ENCODE measurements around the gene SNRNP40.
"Not testable (repeated sequence)": the region's sequence is repeated elsewhere in the genome, so short reads cannot be mapped to it uniquely, and the experiment has no call there.

Gene SNRNP40

DNA sequence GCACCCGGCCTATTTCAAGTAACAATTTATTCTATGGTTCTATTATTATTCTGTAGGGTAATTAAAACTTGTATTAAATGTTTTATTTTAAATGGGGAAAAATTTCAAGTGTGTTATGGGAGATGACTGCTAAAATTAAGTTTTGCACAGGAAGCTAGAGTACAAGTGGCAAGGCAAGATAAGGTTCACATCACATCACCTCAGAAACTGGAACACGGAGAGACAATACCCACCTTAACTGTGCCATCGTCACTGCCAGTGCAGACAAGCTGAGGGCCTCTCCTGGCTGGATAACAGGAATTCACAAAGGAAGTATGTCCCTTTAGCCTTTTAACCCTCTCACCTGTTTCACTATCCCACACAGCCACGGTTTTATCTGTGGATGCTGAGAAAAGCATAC, 7.6 kb downstream of the SNRNP40 start:
- H3K27ac ChIP-seq, result no peak overlapping the region
- no peak for DNase-seq (ENCODE audit: low read depth, low spot score)

DNA sequence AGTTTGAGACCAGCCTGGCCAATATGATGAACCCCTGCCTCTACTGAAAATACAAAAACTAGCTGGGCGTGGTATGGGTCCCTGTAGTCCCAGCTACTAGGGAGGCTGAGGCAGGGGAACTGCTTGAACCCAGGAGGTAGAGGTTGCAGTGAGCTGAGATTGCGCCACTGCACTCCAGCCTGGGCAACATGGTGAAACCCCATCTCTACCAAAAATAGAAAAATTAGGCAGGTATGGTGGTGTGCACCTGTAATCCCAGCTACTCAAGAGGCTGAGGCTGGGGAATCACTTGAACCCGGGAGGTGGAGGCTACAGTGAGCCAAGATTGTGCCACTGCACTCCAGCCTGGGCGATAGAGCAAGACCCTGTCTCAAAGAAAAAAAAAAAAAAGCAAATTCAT, 8.8 kb downstream of the SNRNP40 start:
- H3K27ac ChIP-seq; DNase-seq (ENCODE audit: low read depth, low spot score): not testable (repeated sequence)

DNA sequence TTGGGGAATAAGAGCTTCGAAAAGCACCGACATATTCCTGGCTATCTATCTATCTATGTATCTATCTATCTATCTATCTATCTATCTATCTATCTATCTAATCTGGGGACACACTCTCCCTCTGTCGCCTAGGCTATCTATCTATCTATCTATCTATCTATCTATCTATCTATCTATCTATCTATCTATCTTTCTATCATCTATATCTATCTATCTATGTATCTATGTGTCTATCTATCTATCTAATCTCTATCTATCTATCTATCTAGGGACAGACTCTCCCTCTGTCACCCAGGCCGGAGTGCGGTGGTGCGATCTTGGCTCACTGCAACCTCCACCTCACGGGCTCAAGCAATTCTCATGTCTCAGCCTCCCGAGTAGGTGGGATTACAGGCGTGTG, 14.2 kb downstream of the SNRNP40 start:
- H3K27ac ChIP-seq; DNase-seq (ENCODE audit: low read depth, low spot score): not testable (repeated sequence)

DNA sequence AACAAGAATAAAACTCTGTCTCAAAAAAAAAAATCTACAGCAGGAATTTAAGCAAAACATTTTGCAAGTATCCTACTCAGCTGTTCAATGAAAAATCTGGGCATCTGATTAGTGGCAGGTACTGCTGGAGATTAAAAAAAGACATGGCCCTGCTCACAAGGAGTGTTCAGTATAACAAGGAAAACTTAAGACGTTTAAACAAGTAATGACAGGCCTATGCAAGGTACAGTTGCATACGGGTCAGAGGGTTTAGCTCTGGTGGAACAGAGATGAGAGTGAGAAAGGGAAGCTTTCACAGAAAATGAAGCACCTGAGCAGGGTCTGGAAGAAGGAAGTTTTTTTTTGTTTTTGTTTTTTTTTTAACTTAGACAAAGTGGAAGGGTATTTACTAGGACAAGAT, 23.0 kb downstream of the SNRNP40 start:
- no peak for DNase-seq (ENCODE audit: low read depth, low spot score)
- H3K27ac ChIP-seq, result no peak overlapping the region

DNA sequence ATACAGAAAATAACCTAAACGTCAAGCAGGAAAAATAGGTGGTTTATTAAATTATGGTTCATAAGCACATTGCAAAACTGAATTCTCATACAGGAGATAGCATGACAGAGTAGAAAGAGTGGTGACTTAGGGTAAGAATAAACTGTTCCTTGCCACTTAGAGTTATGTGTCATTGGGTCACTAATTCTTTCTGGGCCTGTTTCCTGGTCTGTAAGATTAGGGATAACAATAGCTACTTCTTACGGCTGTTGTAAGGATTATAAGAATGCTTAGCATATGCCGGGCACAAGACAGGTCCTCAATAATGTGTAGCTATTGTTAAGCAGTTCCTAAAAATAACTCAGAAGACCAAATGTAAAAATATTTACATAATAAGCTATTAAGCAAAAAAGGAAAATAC, 24.2 kb downstream of the SNRNP40 start:
- no peak for DNase-seq (ENCODE audit: low read depth, low spot score)
- no peak overlapping the region for H3K27ac ChIP-seq

DNA sequence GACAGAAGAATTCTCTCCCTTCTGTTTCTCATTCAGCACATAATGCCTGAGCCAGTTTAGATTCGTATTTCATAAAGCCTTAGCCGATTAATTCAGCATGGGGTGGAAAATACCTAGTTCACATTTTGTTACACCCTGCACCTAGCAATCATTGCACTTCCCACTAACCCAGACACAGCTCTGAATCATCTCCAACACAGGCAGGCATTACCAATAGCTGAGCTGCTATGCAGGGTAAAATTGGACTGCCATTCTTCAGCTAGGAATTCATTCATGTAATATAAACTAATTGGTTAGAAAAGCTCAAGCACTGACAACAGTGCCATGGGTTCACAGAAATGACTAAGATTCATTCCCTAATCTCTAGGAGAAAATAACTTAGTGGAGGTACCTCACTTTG, 30.0 kb downstream of the SNRNP40 start:
- DNase-seq (ENCODE audit: low read depth, low spot score), result no peak
- no peak overlapping the region for H3K27ac ChIP-seq

DNA sequence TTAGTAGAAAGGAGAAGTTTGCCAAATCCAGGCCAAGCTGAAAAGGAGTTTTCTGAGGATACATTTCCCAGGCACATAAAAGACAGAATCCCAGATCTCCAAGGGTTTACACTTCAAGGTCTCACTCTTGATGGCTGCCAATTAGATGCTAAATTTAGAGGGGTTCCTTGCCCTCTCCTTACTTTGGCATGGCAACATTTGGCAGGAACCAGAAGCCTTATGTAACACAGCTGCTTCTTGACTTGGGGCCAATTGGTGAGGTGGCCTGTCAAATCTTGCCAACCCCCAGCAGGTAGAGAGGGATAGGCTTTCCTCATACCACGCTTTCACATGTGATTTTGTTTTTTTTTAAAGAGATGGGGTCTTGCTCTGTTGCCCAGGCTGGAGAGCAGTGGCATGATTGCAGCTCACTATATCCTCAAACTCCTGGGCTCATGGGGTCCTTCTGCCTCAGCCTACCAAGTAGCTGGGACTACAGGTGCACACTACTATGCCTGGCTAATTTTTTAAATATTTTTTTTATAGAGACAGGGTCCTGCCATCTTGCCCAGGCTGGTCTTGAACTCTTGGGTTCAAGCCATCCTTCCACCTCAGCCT, 31.7 kb downstream of the SNRNP40 start:
- no peak overlapping the region for H3K27ac ChIP-seq
- no peak for DNase-seq (ENCODE audit: low read depth, low spot score)

DNA sequence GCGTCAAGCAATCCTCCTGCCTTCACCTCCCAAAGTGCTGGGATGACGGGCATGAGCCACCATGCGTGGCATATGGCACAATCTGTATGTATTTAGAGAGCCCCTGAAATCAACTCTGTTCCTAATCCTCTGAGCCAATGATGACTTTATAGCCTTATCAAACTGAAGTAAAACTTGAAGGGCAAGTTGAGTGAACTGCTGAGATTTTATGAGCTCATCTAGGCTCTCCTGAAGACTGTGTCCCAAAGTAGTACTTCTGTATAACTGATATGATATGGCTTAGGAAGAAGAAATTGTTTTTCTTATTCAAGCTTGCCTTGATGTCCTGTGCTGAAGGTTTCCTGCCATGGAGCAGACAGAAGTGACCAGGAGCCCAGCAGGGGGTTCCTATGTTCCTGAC, 33.2 kb downstream of the SNRNP40 start:
- H3K27ac ChIP-seq, result no peak overlapping the region
- no peak for DNase-seq (ENCODE audit: low read depth, low spot score)

DNA sequence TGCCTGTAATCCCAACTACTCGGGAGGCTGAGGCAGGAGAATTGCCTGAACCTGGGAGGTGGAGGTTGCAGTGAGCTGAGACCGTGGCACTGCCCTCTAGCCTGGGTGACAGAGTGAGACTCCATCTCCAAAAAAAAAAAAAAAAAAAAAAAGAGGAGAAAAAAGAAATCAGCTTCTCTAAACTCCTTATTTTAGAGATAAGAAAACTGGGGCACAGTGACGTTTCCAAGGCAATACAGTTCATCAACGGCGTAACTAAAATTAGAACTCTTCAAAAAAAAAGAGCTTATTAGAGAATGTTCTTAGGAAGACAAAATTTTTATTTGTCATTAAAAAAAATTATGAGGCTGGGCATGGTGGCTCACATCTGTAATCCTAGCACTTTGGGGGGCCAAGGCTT, 34.2 kb downstream of the SNRNP40 start:
- H3K27ac ChIP-seq; DNase-seq (ENCODE audit: low read depth, low spot score): not testable (repeated sequence)

DNA sequence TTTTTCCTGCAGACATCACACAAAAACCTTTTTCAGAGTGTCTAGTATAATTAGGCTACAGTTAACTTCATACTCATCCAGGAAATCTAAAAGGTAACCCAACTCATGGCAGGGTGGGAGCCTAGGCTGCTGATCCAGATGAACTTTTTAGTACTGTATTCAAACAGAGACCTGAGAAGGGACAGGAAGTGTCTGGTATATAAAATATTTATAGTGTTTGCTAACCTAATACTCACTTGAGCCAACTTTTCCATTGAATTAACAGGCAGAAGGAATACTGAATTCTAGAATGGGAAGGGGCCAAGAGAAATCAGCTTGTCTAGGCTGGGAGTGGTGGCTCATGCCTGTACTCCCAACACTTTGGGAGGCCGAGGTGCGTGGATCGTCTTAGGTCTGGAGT, 34.7 kb downstream of the SNRNP40 start:
- H3K27ac ChIP-seq, result no peak overlapping the region
- DNase-seq (ENCODE audit: low read depth, low spot score), result no peak

DNA sequence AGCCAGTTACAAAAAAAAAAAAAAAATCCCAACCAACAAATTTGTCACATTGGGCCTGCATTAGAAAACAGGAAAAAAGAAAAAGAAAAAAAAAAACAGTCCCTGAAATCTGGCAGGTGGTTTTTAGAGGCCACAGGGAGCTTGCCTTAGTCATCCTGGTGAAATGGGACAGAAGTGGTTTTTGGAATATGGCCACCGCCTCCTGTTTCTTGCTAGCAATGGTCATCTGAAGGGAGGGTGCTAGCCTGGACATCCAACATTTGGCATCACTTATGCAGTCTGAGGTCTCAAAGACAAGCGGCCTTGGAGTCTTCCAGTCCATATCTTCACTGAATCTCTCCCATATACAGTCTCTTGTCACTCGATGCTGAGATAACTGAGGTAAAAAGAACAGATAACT, 36.8 kb downstream of the SNRNP40 start:
- no peak overlapping the region for H3K27ac ChIP-seq
- DNase-seq (ENCODE audit: low read depth, low spot score), result no peak

DNA sequence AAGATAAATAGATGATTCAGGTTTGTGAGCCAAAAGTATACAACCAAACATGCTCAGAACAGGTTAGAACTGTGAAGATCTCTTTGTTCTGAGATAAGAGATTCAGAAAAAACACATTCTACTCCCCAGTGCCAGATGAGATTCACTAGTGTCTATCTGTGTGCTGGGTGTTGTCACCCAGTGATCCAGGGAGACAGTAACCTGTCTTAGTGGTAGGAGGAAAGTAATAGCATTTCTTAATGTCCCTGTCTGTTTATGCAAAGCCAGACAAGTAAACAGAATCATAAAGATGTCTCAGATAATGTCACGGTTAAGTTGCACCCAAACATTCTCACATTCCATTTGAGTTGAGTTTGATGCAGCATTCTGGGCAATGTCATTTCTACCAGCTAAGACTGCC, 38.0 kb downstream of the SNRNP40 start:
- DNase-seq (ENCODE audit: low read depth, low spot score), result no peak

DNA sequence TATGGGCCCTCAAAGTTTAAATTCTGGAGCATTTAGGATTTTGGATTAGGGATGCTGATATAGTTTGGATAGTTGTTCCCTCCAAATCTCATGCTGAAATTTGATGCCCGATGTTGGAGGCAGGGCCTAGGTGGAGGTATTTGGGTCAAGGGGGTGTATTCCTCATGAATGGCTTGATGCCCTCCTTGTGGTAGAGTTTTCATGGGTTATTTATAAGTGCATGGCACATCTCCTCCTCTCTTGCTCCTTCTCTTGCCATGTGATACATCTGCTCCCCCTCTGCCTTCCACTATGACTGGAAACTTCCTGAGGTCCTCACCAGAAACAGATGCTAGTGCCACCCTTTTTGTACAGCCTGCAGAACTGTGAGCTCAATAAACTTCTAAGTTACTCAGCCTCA, 39.4 kb downstream of the SNRNP40 start:
- DNase-seq (ENCODE audit: low read depth, low spot score), result no peak
- no peak overlapping the region for H3K27ac ChIP-seq

More for the DNA sequence above, 38.0 kb downstream of the SNRNP40 start:
- H3K27ac ChIP-seq, result no peak overlapping the region

DNA sequence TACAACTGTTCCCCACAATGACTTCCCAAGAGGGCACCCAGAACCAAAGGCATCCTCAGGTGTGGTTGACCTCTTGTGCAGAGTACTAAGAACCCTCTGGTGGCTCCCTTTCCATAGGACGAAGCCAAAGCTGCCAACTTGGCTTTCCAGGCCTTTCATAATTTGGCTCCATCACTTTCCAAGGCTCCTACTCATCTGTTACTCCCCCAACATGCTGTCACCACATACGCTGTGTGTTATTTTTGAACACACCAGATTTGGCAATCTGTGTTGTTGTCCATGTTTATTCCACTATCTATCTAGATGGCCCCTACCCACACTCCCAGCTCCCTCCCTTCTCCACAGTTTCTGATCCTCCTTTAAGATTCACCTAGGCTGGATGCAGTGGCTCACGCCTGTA, 46.7 kb downstream of the SNRNP40 start:
- DNase-seq (ENCODE audit: low read depth, low spot score), result no peak
- H3K27ac ChIP-seq, result no peak overlapping the region

DNA sequence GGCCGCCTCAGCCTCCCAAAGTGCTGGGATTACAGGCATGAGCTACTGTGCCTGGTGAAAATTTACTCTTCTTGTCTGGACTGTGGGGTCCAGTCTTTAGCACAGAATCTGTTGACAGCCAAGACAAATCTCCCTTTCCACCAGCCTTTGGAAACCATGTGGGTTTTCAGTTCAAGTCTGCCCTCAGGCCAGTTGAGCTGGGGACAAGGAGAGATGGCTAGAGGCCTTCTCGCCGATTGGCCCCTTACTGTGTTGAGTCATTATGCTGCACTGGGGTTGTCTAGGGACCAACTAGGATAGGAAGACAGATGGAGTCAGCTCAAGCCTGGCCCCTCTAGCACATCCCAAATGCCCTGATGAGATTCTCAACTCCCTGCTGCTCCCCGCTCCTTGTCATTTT, 48.3 kb downstream of the SNRNP40 start:
- no peak for DNase-seq (ENCODE audit: low read depth, low spot score)

DNA sequence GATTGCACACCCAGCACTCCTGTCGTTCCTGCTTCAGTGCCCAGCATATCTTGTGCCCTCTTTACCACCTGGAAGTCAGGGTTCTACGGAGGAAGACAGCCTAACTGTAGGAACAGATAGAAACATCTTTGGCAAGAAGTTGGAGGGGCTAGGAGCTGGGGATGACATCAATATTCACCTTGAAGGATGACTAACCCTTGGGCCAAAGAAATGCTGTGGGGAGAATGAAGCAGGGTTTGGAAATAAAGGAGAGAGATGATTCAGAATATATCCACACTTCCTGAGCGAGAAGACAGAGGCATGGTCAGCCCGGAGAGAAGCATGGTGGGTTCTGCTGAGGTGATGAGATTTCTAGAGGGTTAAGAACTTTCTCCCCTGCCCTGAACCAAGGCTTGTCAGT, 52.3 kb downstream of the SNRNP40 start:
- no peak for DNase-seq (ENCODE audit: low read depth, low spot score)
- H3K27ac ChIP-seq, result no peak overlapping the region

More for the DNA sequence above, 48.3 kb downstream of the SNRNP40 start:
- H3K27ac ChIP-seq, result no peak overlapping the region

DNA sequence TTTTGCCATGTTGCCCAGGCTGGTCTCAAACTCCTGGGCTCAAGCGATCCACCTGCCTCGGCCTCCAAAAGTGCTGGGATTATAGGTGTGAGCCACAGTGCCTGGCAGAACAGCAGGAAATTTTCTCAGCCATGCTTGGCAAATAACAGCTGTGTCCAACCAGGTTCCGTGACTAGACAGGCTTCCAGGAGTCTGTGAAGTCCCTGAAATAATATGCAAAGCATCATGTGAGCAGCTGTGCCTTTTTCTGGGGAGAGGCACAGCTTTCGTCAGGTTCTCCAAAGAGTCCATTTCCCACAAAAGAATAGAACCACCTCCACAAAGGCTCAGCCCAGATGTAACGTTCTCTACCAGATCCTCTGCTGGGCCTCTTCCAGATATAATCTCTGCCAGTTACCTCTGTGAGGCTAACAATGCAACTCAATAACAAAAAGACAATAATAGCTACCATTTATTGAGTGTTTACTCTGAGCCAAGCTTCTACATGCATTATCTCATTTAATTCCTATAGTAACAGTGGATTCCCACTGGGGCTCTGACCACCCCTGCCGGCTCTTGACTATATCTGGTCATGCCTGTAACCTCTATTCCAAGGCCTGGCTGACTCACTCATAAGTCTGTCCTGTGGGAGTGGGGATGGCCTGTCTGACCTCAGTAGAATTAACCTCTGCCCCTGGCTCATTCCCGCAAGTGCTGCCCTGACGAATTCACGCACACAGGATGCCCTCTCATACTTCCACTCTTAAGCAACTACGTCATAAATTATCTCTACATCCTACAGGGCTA, 52.9 kb downstream of the SNRNP40 start:
- no peak overlapping the region for H3K27ac ChIP-seq
- no peak for DNase-seq (ENCODE audit: low read depth, low spot score)

DNA sequence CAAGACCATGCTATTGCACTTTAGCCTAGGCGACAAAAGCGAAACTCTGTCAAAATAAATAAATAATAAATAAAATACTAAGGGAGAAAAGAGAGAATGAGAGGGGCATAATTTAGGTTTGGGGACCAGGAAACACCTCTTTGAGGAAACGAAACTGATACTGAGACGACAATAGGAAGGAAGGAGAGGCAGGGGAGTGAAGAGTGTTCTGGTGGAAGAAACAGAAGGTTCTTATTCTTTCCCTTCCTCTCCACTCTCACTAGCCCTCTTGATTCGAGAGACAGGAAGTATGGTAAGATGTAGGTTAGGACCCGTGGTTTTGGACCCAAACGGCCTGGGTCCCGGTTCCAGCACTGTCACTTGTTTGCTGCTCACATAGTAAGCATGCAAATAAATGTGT, 55.3 kb downstream of the SNRNP40 start:
- H3K27ac ChIP-seq, result no peak overlapping the region
- no peak for DNase-seq (ENCODE audit: low read depth, low spot score)

DNA sequence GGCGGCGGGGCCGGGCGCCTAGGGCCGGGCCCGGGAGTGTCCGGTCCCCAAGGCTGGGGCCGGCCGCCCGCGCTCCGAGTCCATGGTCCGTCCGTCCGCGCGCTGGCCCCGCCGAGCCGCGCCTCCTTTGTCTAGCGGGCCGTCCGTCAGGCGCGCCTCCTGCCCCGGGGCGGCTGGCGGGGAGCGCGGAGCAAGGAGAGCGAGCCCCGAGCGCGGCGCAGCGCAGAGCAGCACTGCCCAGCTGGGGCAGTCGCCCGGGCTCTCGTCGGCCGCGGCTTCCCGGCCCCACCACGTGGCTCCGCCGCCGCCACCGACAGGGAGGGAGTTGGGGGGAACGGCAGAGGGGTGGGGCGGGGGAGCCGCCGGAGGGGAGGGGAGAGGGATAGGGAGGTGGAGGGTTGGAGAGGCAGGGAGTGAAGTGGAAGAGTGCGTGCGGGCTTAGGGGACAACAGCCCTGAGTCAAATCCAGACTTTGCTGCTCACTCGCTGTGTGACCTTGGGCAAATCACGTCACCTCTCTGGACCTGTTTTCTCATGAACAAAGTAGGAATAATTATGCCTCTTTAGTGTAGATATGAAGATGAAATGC, 56.8 kb downstream of the SNRNP40 start, which contains the start of gene NKAIN1:
Gene NKAIN1, minus strand, starts transcription at position 235 of the 589 bp plus-strand sequence. CDS start 340 bp downstream, outside the sequence.
- no peak for DNase-seq (ENCODE audit: low read depth, low spot score)

DNA sequence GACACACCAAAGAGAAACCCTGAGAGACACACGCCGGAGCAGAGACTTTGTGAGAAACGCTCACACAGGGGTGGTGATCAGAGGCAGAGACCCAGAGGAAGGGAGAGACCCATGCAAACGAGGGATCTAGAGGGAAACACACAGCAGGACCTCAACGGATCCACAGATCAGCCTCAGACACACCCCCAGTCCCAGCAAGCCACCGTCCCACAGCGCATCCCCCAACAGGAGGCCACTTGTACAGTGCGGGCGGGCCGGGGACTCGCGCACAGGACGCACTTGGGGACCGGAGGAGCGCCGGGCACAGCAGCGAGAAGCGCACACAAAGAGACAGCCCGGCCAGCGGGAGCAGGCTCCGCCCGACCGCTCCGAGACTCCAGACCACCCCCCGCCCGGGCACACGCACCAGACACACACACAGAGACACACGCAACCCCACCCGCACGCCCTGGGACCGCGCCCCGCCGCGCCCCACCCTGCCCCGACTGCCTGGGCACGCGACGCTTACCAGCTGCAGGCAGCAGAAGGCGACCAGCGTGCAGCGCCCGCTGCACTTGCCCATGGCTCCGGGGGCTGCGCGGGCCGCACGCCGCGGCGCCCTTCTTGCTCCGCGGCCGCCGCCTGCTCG, 57.5 kb downstream of the SNRNP40 start:
- no peak for DNase-seq (ENCODE audit: low read depth, low spot score)
- no peak overlapping the region for H3K27ac ChIP-seq

More for the DNA sequence above, 56.8 kb downstream of the SNRNP40 start, which contains the start of gene NKAIN1:
- H3K27ac ChIP-seq, result no peak within 1 kb of the TSS

DNA sequence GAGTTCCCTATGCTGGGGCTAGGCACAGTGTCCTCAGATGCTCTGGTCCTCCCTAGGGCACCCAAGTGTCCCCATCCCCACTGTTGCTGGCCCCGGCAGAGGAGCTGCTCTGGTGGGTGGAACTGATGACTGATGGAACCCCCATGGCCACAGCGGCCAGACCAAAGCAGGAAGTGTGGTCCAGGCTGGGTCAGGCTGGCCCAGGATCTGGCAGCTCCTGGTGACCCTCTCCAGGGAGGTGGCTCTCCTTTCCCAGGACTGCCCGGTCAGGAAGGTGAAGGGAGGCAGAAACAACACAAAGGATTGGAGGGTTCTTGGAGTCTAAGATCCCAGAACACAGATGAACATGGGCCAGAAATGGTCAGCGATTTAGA, 58.0 kb downstream of the SNRNP40 start:
- H3K27ac ChIP-seq, result no peak overlapping the region
- no peak for DNase-seq (ENCODE audit: low read depth, low spot score)
